Endothelial cell of umbilical vein (primary cell): ENCODE data around the gene TMEM26. TPM values are rescaled to one million over a fixed set of nuclear protein-coding genes. Genes with fewer than 3 reads are reported as not detected.
"Not testable (repeated sequence)": the region's sequence is repeated elsewhere in the genome, so short reads cannot be mapped to it uniquely, and the experiment has no call there.

Experiments used
- BruUV-seq: library from RNA; stranded (reverse); fragments of 400-500 nt; replicated peaks from 2 replicates; lab custom pipeline; 2021; lab: Mats Ljungman, UMichigan
- CTCF ChIA-PET: fragments of 300-600, 350-600 bp; sonication (Branson Sonifier 250); formaldehyde crosslinking; loops from one replicate; lab custom pipeline; 2021; ENCODE audit warnings: antibody characterized with exemption, inconsistent platforms; lab: Charles Lee
- POLR2A ChIA-PET: fragments of 300-600, 350-600 bp; sonication (Branson Sonifier 250); formaldehyde crosslinking; loops from one replicate; lab custom pipeline; 2021; ENCODE audit warnings: antibody characterized with exemption, inconsistent platforms; lab: Charles Lee
- DNase-seq: peaks from one replicate; pipeline ENCODE4 v3.0.0-alpha.2; 2011; ENCODE audit warnings: low read depth, low spot score
- FAIRE-seq: peaks from 2 replicates; lab custom pipeline; 2011; peaks lifted over from hg19 to GRCh38; lab: Jason Lieb, UNC
- H2AFZ ChIP-seq: 2 replicates; pipeline ENCODE4 v1.6.0; 2012; ENCODE audit warnings: low read depth, low read length, control low read depth, inconsistent platforms
- H3K27ac ChIP-seq: 2 replicates; pipeline ENCODE4 v1.5.1; 2011; ENCODE audit warnings: low read depth, mild to moderate bottlenecking, control low read depth, low read length, moderate library complexity; ENCODE audit not compliant: insufficient read depth
- H3K27me3 ChIP-seq, 2 experiments: 2 replicates each; pipeline versions ENCODE4 v1.6.0 to v1.6.1; 2011; ENCODE audit warnings: low read length in 2 of 2, mixed read lengths in 1 of 2; ENCODE audit not compliant: control insufficient read depth in 2 of 2, insufficient read depth in 2 of 2
- H3K36me3 ChIP-seq, 2 experiments: 2 replicates in 1 of 2; 3 replicates in 1 of 2; pipeline ENCODE4 v1.5.1; 2011; ENCODE audit warnings: low read length in 2 of 2, mild to moderate bottlenecking in 1 of 2, moderate library complexity in 1 of 2; ENCODE audit not compliant: control insufficient read depth in 2 of 2, insufficient read depth in 2 of 2; ENCODE audit errors: extremely low read depth in 1 of 2
- H3K4me1 ChIP-seq: 3 replicates; pipeline ENCODE4 v1.5.1; 2011; ENCODE audit warnings: mild to moderate bottlenecking, low read length; ENCODE audit not compliant: control insufficient read depth, insufficient read depth; ENCODE audit errors: extremely low read depth
- H3K4me2 ChIP-seq: 2 replicates; pipeline ENCODE4 v1.6.1; 2011; ENCODE audit warnings: low read length, control low read depth, mixed read lengths; ENCODE audit not compliant: insufficient read depth
- H3K4me3 ChIP-seq, 3 experiments: fragments of 200-600 bp in 1 of 3; sonication (generic), shearing (Covaris generic) in 1 of 3; replicated peaks in 1 of 3; 2 replicates each; pipeline ENCODE4 v1.5.1; 2011 to 2016; ENCODE audit warnings: control low read depth in 3 of 3, low read length in 3 of 3, mild to moderate bottlenecking in 2 of 3, inconsistent platforms in 1 of 3, low read depth in 1 of 3, moderate library complexity in 1 of 3; ENCODE audit not compliant: insufficient read depth in 1 of 3
- H3K79me2 ChIP-seq: 2 replicates; pipeline ENCODE4 v1.6.0; 2012; ENCODE audit warnings: low read length, inconsistent platforms; ENCODE audit not compliant: control insufficient read depth, insufficient read depth
- H3K9ac ChIP-seq: replicated peaks from 2 replicates; pipeline ENCODE3; 2011; ENCODE audit warnings: low read length, control low read depth; ENCODE audit not compliant: insufficient read depth; ENCODE audit errors: extremely low read depth
- H3K9me1 ChIP-seq: replicated peaks from 3 replicates; pipeline ENCODE4 v1.6.0; 2011; ENCODE audit warnings: mild to moderate bottlenecking, low read length; ENCODE audit not compliant: control insufficient read depth, insufficient read depth; ENCODE audit errors: extremely low read depth
- H3K9me3 ChIP-seq: replicated peaks from 2 replicates; pipeline ENCODE4 v1.5.1; 2012; ENCODE audit warnings: low read length, inconsistent platforms; ENCODE audit not compliant: control insufficient read depth, insufficient read depth
- H4K20me1 ChIP-seq: replicated peaks from 2 replicates; pipeline ENCODE3; 2011; ENCODE audit warnings: mild to moderate bottlenecking, low read length; ENCODE audit not compliant: control insufficient read depth, insufficient read depth; ENCODE audit errors: extremely low read depth
- FOS ChIP-seq: IDR thresholded peaks from 2 replicates; pipeline ENCODE4 v1.6.1; 2011; ENCODE audit warnings: mild to moderate bottlenecking, low read length, moderate library complexity, borderline replicate concordance; ENCODE audit not compliant: insufficient read depth
- GATA2 ChIP-seq: IDR thresholded peaks from 2 replicates; pipeline ENCODE4 v1.7.0; 2011; ENCODE audit warnings: low read depth, mild to moderate bottlenecking, moderate library complexity, mixed read lengths, low read length; ENCODE audit not compliant: insufficient read length, insufficient read depth
- JUN ChIP-seq: IDR thresholded peaks from 2 replicates; pipeline ENCODE4 v1.6.1; 2011; ENCODE audit warnings: borderline replicate concordance, low read depth; ENCODE audit not compliant: insufficient read length, insufficient read depth
- MAX ChIP-seq: IDR thresholded peaks from 2 replicates; pipeline ENCODE4 v1.6.1; 2011; ENCODE audit not compliant: insufficient read depth, insufficient read length
- MYC ChIP-seq: IDR thresholded peaks from one replicate; pipeline ENCODE4 v1.6.1; 2011; ENCODE audit warnings: mild to moderate bottlenecking, low read depth, low read length
- POLR2A ChIP-seq: IDR thresholded peaks from 2 replicates; pipeline ENCODE4 v1.6.1; 2012; ENCODE audit warnings: low read depth, mild to moderate bottlenecking, control low read depth, low read length
- POLR2AphosphoS5 ChIP-seq: IDR thresholded peaks from 2 replicates; pipeline ENCODE4 v1.6.1; 2012; ENCODE audit warnings: low read depth, mild to moderate bottlenecking, control low read depth, low read length, moderate library complexity; ENCODE audit not compliant: insufficient read depth
- dilution Hi-C: fragments of 300-500 bp; cut with MboI; formaldehyde crosslinking; loops from one replicate; pipeline ENCODE4 v1.15.0; 2019; ENCODE audit warnings: low sequenced_read_pairs; ENCODE audit not compliant: extremely low pct_ligation_motif_present
- intact Hi-C: fragments of 100-400 bp; cut with micrococcal nuclease; formaldehyde crosslinking; loops from one replicate; pipeline ENCODE4 v1.10.0; 2022
- polyA plus RNA-seq, 4 experiments: library from polyadenylated mRNA; depleted of rRNA in 3 of 4; stranded (reverse) in 3 of 4; unstranded in 1 of 4; fragments of >200 nt; gene quantifications; 2 replicates each; pipeline versions ENCODE4 v1.2.1 to v1.2.3, GENCODE V29; 2011 to 2012; ENCODE audit warnings: missing spikeins in 1 of 4
- total RNA-seq: library from RNA; stranded (reverse); gene quantifications from 2 replicates; pipeline ENCODE4 v1.2.3, GENCODE V29; 2021
- TF ChIP-seq, protein P1 (sequence below), 2 donors: IDR thresholded peaks; 1 replicate in 1 of 2; 2 replicates in 1 of 2; pipeline ENCODE4 v1.5.1; 2011; ENCODE audit warnings: low read length in 2 of 2, mild to moderate bottlenecking in 2 of 2, moderate library complexity in 2 of 2, control low read depth in 1 of 2, inconsistent platforms in 1 of 2, low read depth in 1 of 2; ENCODE audit not compliant: insufficient read depth in 1 of 2; ENCODE audit errors: extremely low read depth in 1 of 2

Gene TMEM26
- total and polyA plus RNA-seq, 2 donors (not counting 3 experiments of a cell fraction or from before 2014, with no cell fraction given), result 0.07 to 0.27 TPM

DNA sequence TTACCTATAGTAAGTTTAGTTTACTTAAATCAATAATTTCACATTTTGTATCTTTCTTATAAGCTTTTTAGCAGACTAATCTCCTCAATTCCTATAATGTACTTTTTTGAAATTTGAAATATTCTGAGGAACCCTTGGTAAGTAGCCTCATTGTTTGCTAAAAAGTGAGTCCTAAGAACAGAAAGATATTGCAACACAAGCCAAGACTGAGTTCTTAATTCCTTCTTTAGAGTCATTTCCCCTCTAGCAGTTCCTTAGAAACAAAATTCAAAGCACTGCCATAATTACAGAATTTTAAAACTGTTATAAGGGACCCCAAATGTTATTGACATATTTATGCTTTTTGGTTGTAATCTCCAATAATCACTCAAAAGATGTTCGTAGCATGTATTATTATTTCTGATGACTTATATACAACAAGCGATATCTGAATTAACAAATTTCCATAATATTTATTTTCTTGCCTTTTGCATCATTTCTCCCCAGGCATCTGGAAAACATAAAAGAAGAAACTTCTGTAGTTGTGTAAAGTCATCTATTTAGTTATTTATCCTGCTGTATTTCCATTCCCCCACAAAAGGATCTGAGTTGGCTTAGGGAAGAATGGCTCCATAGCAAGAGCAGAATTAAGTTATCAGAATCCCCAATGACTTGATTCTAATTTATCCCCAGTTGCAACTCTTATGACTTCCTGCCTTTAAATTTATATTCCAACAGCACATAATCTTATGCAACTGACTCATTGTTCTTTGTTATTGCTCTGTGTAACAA lies 67.8 kb downstream of the TMEM26 start:
- no peaks in the 10 kb centered on the region for H3K9me1 ChIP-seq
- no peak for DNase-seq
- TF ChIP-seq MYC, result no peak
- TF ChIP-seq, protein P1, sequence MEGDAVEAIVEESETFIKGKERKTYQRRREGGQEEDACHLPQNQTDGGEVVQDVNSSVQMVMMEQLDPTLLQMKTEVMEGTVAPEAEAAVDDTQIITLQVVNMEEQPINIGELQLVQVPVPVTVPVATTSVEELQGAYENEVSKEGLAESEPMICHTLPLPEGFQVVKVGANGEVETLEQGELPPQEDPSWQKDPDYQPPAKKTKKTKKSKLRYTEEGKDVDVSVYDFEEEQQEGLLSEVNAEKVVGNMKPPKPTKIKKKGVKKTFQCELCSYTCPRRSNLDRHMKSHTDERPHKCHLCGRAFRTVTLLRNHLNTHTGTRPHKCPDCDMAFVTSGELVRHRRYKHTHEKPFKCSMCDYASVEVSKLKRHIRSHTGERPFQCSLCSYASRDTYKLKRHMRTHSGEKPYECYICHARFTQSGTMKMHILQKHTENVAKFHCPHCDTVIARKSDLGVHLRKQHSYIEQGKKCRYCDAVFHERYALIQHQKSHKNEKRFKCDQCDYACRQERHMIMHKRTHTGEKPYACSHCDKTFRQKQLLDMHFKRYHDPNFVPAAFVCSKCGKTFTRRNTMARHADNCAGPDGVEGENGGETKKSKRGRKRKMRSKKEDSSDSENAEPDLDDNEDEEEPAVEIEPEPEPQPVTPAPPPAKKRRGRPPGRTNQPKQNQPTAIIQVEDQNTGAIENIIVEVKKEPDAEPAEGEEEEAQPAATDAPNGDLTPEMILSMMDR (IDR thresholded peaks at IDR 0.05; ENCODE audit: extremely low read depth in 1 of 2, insufficient read depth in 1 of 2, low read depth in 1 of 2, low read length in 2 of 2), result no peak
- no peak for TF ChIP-seq POLR2AphosphoS5
- TF ChIP-seq GATA2, result no peak
- TF ChIP-seq FOS, result no peak
- TF ChIP-seq MAX, result no peak
- no peak for TF ChIP-seq POLR2A
- TF ChIP-seq JUN, result no peak
- H3K27me3 ChIP-seq, result no peaks in the 10 kb centered on the region
- dilution Hi-C loops, result no loop called here
- H3K79me2 ChIP-seq, result no peaks in the 10 kb centered on the region
- ChIA-PET CTCF (no interaction called here), POLR2A (no interaction called here)
- no peaks in the 10 kb centered on the region for H3K4me1 ChIP-seq
- H3K36me3 ChIP-seq, result no peaks in the 10 kb centered on the region
- intact Hi-C loops, result no loop called here
- no TSS peak for BruUV-seq
- H3K27ac ChIP-seq, result no peak overlapping the region
- H3K9me3 ChIP-seq, result no peaks in the 10 kb centered on the region
- H3K4me2 ChIP-seq, result no peak overlapping the region
- H3K9ac ChIP-seq, result no peak overlapping the region
- no peaks in the 10 kb centered on the region for H4K20me1 ChIP-seq
- no peak for FAIRE-seq
- H2AFZ ChIP-seq, result no peak overlapping the region
- H3K4me3 ChIP-seq, result no peak overlapping the region

DNA sequence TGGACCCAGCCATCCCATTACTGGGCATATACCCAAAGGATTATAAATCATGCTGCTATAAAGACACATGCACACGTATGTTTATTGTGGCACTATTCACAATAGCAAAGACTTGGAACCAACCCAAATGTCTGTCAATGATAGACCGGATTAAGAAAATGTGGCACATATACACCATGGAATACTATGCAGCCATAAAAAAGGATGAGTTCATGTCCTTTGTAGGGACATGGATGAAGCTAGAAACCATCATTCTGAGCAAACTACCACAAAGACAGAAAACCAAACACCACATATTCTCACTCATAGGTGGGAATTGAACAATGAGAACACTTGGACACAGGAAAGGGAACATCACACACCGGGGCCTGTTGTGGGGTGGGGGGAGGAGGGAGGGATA lies 72.0 kb downstream of the TMEM26 start:
- POLR2A ChIA-PET, intact Hi-C loops, FAIRE-seq: not testable (repeated sequence)

More for the DNA sequence above, 72.0 kb downstream of the TMEM26 start:
- H3K9me1 ChIP-seq, H2AFZ ChIP-seq, H3K9ac ChIP-seq, CTCF ChIA-PET, BruUV-seq, H3K27me3 ChIP-seq, H3K4me3 ChIP-seq, H3K27ac ChIP-seq, H3K4me2 ChIP-seq, dilution Hi-C loops, H3K9me3 ChIP-seq, H4K20me1 ChIP-seq, H3K79me2 ChIP-seq, DNase-seq, H3K4me1 ChIP-seq, H3K36me3 ChIP-seq: not testable (repeated sequence)
